ENCODE data around the gene CYTH4. TPM values are rescaled to one million over a fixed set of nuclear protein-coding genes. Genes with fewer than 3 reads are reported as not detected.

Gene CYTH4
- total and polyA plus RNA-seq, 2 experiments from 2014 or later = not detected

- TF ChIP-seq CREB1 (CRISPR knock-in tag; IDR thresholded peaks at IDR 0.05; ENCODE audit: low read depth) (no peak), ETS1 (IDR thresholded peaks at IDR 0.05) (no peak), STAT1 (IDR thresholded peaks at IDR 0.05; ENCODE audit: unreplicated experiment) (no peak), CTCF (conservative IDR thresholded peaks at IDR 0.05; ENCODE audit: low read depth in 2 of 2) (peak; percentile 26 to 38; a peak in 3 of 4 replicates), POLR2AphosphoS5 (IDR thresholded peaks at IDR 0.05; ENCODE audit: low read depth) (no peak)
- Histone ChIP-seq H3K36me3 (ENCODE audit: insufficient read depth) (no peaks in the 10 kb centered on the region), H3K4me1 (ENCODE audit: insufficient read depth) (peaks cover 15% of the 10 kb centered on the region; the same call in 1 of the 2 replicates), H4K20me1 (replicated peaks; ENCODE audit: insufficient read depth) (no peaks in the 10 kb centered on the region), H3K4me2 (no peak overlapping the region), H3K27me3 (ENCODE audit: insufficient read depth) (peaks cover 6% of the 10 kb centered on the region), H3K9me2 (ENCODE audit: insufficient read depth) (no peaks in the 10 kb centered on the region), H3K79me2 (replicated peaks; ENCODE audit: insufficient read depth) (no peaks in the 10 kb centered on the region), H2AFZ (no peak overlapping the region), H3F3A (replicated peaks; ENCODE audit: low read depth) (no peaks in the 10 kb centered on the region), H3K27ac (ENCODE audit: low read depth) (no peak overlapping the region), H3K4me3 (no peak overlapping the region)
- H3K4me3 Mint-ChIP-seq = no peak overlapping the region
- DNase-seq (ENCODE audit: low spot score) (peak; percentile 51), ATAC-seq (peak; percentile 8; the same call in 1 of the 3 replicates)
- peaks cover 27% of the 10 kb centered on the region for H3K4me1 Mint-ChIP-seq
- no peaks in the 10 kb centered on the region for H3K36me3 Mint-ChIP-seq (ENCODE audit: low read depth)
- no peak overlapping the region for H3K27ac Mint-ChIP-seq
- peaks cover 31% of the 10 kb centered on the region for H3K27me3 Mint-ChIP-seq (ENCODE audit: insufficient read depth, low read depth, poor library complexity)
- H3K9me3 Mint-ChIP-seq = peaks cover 2% of the 10 kb centered on the region
Observed at GRCh38 chr22:37258005-37258752, 24.1 kb upstream of the CYTH4 start.

- Mint-ChIP-seq H3K36me3 (ENCODE audit: low read depth) (no peaks in the 10 kb centered on the region), H3K27me3 (ENCODE audit: insufficient read depth, low read depth, poor library complexity) (peaks cover 33% of the 10 kb centered on the region), H3K4me3 (peak overlapping the region; percentile 61), H3K9me3 (peaks cover 9% of the 10 kb centered on the region), H3K4me1 (peaks cover 27% of the 10 kb centered on the region), H3K27ac (peak overlapping the region; percentile 45; the same call in 1 of the 2 replicates)
- Histone ChIP-seq H3K4me2 (peak overlapping the region; percentile 66), H2AFZ (no peak overlapping the region), H3K27ac (ENCODE audit: low read depth) (no peak overlapping the region), H3K27me3 (ENCODE audit: insufficient read depth) (peaks cover 6% of the 10 kb centered on the region), H3F3A (replicated peaks; ENCODE audit: low read depth) (no peaks in the 10 kb centered on the region), H3K4me3 (peak overlapping the region; percentile 35), H3K4me1 (ENCODE audit: insufficient read depth) (peaks cover 15% of the 10 kb centered on the region; the same call in 1 of the 2 replicates), H3K79me2 (replicated peaks; ENCODE audit: insufficient read depth) (no peaks in the 10 kb centered on the region), H3K36me3 (ENCODE audit: insufficient read depth) (no peaks in the 10 kb centered on the region), H4K20me1 (replicated peaks; ENCODE audit: insufficient read depth) (no peaks in the 10 kb centered on the region), H3K9me2 (ENCODE audit: insufficient read depth) (no peaks in the 10 kb centered on the region)
- DNase-seq (ENCODE audit: low spot score) = peak; percentile 62
- TF ChIP-seq EZH2 (IDR thresholded peaks at IDR 0.05; ENCODE audit: low read depth, unreplicated experiment) = no peak
- TF ChIP-seq REST (IDR thresholded peaks at IDR 0.05; ENCODE audit: unreplicated experiment) = no peak
- no peak for TF ChIP-seq POLR2AphosphoS5 (IDR thresholded peaks at IDR 0.05; ENCODE audit: low read depth)
- TF ChIP-seq STAT1 (IDR thresholded peaks at IDR 0.05; ENCODE audit: unreplicated experiment) = no peak
- TF ChIP-seq NANOG (IDR thresholded peaks at IDR 0.05; ENCODE audit: borderline replicate concordance) = no peak
- ATAC-seq = peak; percentile 68
Observed at GRCh38 chr22:37258753-37259401, 23.4 kb upstream of the CYTH4 start.

Data from GM23338 (cell line).